Measurements from ENCODE around the gene PSMB11. TPM values are rescaled to one million over a fixed set of nuclear protein-coding genes. Genes with fewer than 3 reads are reported as not detected.

The PSMB11 gene
- total RNA-seq, 1 experiment from 2014 or later, result not detected

DNA sequence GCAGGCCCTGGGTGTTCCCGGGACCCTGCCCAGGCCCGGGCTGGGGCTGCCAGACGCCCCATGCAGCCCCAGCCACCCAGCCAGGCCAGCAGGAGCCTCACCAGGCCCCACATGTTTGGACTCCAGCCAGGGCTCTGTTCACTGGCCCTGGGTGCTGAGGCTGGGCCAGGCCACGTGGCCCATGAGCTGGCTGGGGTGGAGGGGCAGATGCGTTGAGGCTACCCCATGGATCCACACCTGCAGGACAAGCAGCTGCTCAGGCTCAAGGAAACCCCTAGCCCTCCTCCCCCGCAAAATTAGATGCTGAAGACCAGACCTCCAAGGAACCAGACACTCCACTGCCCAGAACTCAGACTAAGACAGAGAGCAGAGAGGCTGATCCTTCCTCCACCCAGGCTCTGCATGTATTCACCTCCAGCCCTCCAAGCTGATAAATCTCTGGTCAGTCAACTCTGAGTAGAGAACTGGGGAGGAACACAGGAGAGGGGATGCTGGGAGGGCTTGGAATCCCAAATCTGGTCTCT is 13.7 kb downstream of the PSMB11 start:
- no peak overlapping the region for H3K4me3 ChIP-seq (ENCODE audit: low read length)
- no peak for TF ChIP-seq EZH2phosphoT487 (IDR thresholded peaks at IDR 0.05; ENCODE audit: borderline replicate concordance, low read length)
- TF ChIP-seq, protein P1, sequence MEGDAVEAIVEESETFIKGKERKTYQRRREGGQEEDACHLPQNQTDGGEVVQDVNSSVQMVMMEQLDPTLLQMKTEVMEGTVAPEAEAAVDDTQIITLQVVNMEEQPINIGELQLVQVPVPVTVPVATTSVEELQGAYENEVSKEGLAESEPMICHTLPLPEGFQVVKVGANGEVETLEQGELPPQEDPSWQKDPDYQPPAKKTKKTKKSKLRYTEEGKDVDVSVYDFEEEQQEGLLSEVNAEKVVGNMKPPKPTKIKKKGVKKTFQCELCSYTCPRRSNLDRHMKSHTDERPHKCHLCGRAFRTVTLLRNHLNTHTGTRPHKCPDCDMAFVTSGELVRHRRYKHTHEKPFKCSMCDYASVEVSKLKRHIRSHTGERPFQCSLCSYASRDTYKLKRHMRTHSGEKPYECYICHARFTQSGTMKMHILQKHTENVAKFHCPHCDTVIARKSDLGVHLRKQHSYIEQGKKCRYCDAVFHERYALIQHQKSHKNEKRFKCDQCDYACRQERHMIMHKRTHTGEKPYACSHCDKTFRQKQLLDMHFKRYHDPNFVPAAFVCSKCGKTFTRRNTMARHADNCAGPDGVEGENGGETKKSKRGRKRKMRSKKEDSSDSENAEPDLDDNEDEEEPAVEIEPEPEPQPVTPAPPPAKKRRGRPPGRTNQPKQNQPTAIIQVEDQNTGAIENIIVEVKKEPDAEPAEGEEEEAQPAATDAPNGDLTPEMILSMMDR (conservative IDR thresholded peaks at IDR 0.05; ENCODE audit: low read depth, low read length), result no peak
- no peak for TF ChIP-seq EZH2 (IDR thresholded peaks at IDR 0.05; ENCODE audit: low read length, unreplicated experiment)
- H3K36me3 ChIP-seq (ENCODE audit: low read depth, low read length), result peaks cover 9% of the 10 kb centered on the region; the same call in 1 of the 2 replicates
- H3K27me3 ChIP-seq (ENCODE audit: low read length), result no peaks in the 10 kb centered on the region
- no peak overlapping the region for H2AFZ ChIP-seq (ENCODE audit: low read length)
- no peaks in the 10 kb centered on the region for H3K9me3 ChIP-seq (ENCODE audit: low read length)
- DNase-seq, result no peak
- ChIA-PET POLR2A (ENCODE audit: unreplicated experiment) (no interaction called here), CTCF (interaction anchor here (0.6 to 1.4 kb wide), 2 partner anchors 61 to 70 kb away, joined by 5 read pairs; no protein-coding TSS in a partner anchor)
- H3F3A ChIP-seq (ENCODE audit: low read length, unreplicated experiment), result peaks cover 5% of the 10 kb centered on the region
- H3K79me2 ChIP-seq (ENCODE audit: low read length), result no peaks in the 10 kb centered on the region; the same call in 1 of the 2 replicates
- no TSS peak for BruUV-seq (replicated peaks)
- H3K4me1 ChIP-seq (ENCODE audit: insufficient read depth, low read length), result peaks cover 8% of the 10 kb centered on the region
- no peak overlapping the region for H3K9ac ChIP-seq (ENCODE audit: low read length)
- H3K9me2 ChIP-seq (replicated peaks; ENCODE audit: low read length), result no peaks in the 10 kb centered on the region
- no peak for ATAC-seq
- peak overlapping the region; percentile 100; the same call in 1 of the 2 replicates for H3K4me2 ChIP-seq (ENCODE audit: low read length)
- intact Hi-C loops (cut with micrococcal nuclease), result loop anchor here (1.0 kb wide), 1 partner anchor 54 kb away; no protein-coding TSS in a partner anchor
- H3K27ac ChIP-seq (ENCODE audit: low read length), result no peak overlapping the region
- no peaks in the 10 kb centered on the region for H4K20me1 ChIP-seq (ENCODE audit: low read length)

DNA sequence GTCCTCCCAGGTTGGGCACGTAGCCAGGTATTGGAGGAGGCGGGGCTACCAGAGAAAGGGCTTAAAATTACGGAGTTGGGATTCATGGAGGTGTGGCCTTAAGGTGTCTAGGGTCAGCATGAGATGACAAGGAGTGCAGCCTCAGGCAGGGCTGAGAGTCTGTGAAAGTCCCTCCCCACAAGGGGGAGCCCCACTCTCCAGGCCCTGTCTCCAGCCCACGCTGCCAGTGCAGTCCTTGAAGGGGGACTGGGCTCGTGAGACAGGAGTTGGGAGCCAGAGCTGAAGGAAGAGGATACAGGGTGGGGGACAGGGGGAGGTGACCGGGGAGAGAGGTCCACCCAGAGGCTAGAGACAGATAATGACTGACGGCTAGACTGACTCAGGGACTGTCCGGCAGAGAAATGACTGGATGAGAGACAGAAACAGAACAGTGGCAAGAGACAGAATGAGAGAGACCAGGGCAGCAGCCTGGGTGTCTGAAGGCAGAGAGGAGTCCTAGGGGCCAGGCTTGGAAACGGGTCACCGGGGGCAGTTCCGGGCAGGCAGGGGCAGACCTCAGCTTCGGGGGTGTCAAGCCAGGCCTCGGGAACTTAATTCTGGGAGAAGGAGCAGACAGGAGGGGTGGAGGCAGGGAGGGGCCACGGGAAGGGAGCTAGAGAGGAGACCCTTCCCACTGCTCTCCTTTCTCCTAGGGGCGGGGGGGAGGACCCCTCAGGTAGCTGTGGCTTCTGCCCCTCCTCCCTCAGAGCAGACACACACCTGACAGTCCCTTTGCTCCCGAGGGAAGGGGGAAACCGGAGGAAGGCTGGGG is 14.3 kb downstream of the PSMB11 start:
- no TSS peak for BruUV-seq (replicated peaks)

More for the DNA sequence above, 14.3 kb downstream of the PSMB11 start:
- no peak for TF ChIP-seq EZH2phosphoT487 (IDR thresholded peaks at IDR 0.05; ENCODE audit: borderline replicate concordance, low read length)
- TF ChIP-seq, protein P1 (conservative IDR thresholded peaks at IDR 0.05; ENCODE audit: low read depth, low read length), result peak; percentile 90
- Histone ChIP-seq H3K36me3 (ENCODE audit: low read depth, low read length) (peaks cover 15% of the 10 kb centered on the region), H3K4me1 (ENCODE audit: insufficient read depth, low read length) (peaks cover 8% of the 10 kb centered on the region), H3K9me2 (replicated peaks; ENCODE audit: low read length) (no peaks in the 10 kb centered on the region), H3K9me3 (ENCODE audit: low read length) (no peaks in the 10 kb centered on the region), H4K20me1 (ENCODE audit: low read length) (no peaks in the 10 kb centered on the region), H3K27ac (ENCODE audit: low read length) (no peak overlapping the region), H2AFZ (ENCODE audit: low read length) (peak overlapping the region; percentile 71), H3K4me2 (ENCODE audit: low read length) (peak overlapping the region; percentile 100), H3K27me3 (ENCODE audit: low read length) (no peaks in the 10 kb centered on the region), H3F3A (ENCODE audit: low read length, unreplicated experiment) (peaks cover 8% of the 10 kb centered on the region), H3K4me3 (ENCODE audit: low read length) (peak overlapping the region; percentile 85), H3K9ac (ENCODE audit: low read length) (no peak overlapping the region), H3K79me2 (ENCODE audit: low read length) (no peaks in the 10 kb centered on the region; the same call in 1 of the 2 replicates)
- POLR2A ChIA-PET (ENCODE audit: unreplicated experiment), result no interaction called here
- peak; percentile 80 for DNase-seq
- CTCF ChIA-PET, result interaction anchor here (0.5 to 0.6 kb wide), 4 partner anchors 62 to 139 kb away, joined by 3 to 5 read pairs (median 4); no protein-coding TSS in a partner anchor
- ATAC-seq, result peak; percentile 67
- intact Hi-C loops (cut with micrococcal nuclease), result loop anchor here (1.0 kb wide), 1 partner anchor 53 kb away; no protein-coding TSS in a partner anchor

Measured in PC-3 (cell line).